HG03521 (cell line): Measurements from ENCODE around the gene SAMD11.
"Not testable (repeated sequence)": the region's sequence is repeated elsewhere in the genome, so short reads cannot be mapped to it uniquely, and the experiment has no call there.

Source experiments
- ATAC-seq: cut with Tn5 transposase; IDR thresholded peaks from one replicate; pipeline ENCODE4 v1.9.1; 2021; ENCODE audit warnings: mild to moderate bottlenecking, moderate library complexity; ENCODE audit not compliant: unreplicated experiment

SAMD11 gene

GRCh38 chr1:923131-923990, at the start of gene SAMD11:
Gene SAMD11, plus strand, starts transcription at chr1:923923. Its CDS starts 509 bp downstream, at chr1:924432.
- ATAC-seq, result no peak

GRCh38 chr1:876428-877208, 47.1 kb upstream of the SAMD11 start:
- ATAC-seq, result not testable (repeated sequence)

- not testable (repeated sequence) for ATAC-seq
Measured at GRCh38 chr1:877209-877986, 46.3 kb upstream of the SAMD11 start.

GRCh38 chr1:880511-880910, 43.2 kb upstream of the SAMD11 start:
- not testable (repeated sequence) for ATAC-seq

GRCh38 chr1:880915-881314, 42.8 kb upstream of the SAMD11 start:
- not testable (repeated sequence) for ATAC-seq

GRCh38 chr1:886311-886710, 37.4 kb upstream of the SAMD11 start:
- ATAC-seq, result no peak

- ATAC-seq, result no peak
Measured at GRCh38 chr1:886760-887159, 37.0 kb upstream of the SAMD11 start.

- no peak for ATAC-seq
Measured at GRCh38 chr1:888297-888696, 35.4 kb upstream of the SAMD11 start.

- ATAC-seq, result not testable (repeated sequence)
Measured at GRCh38 chr1:889774-890173, 33.9 kb upstream of the SAMD11 start.

GRCh38 chr1:890234-890633, 33.5 kb upstream of the SAMD11 start:
- not testable (repeated sequence) for ATAC-seq

- ATAC-seq, result no peak
Measured at GRCh38 chr1:890661-891060, 33.1 kb upstream of the SAMD11 start.

- ATAC-seq, result no peak
Measured at GRCh38 chr1:897226-897625, 26.5 kb upstream of the SAMD11 start.

GRCh38 chr1:897951-898350, 25.8 kb upstream of the SAMD11 start:
- not testable (repeated sequence) for ATAC-seq

- ATAC-seq, result no peak
Measured at GRCh38 chr1:899636-900317, 23.9 kb upstream of the SAMD11 start.

GRCh38 chr1:901108-901859, 22.4 kb upstream of the SAMD11 start:
- ATAC-seq, result no peak

- no peak for ATAC-seq
Measured at GRCh38 chr1:902802-903201, 20.9 kb upstream of the SAMD11 start.

- ATAC-seq, result no peak
Measured at GRCh38 chr1:903305-903704, 20.4 kb upstream of the SAMD11 start.

- ATAC-seq, result no peak
Measured at GRCh38 chr1:903721-904271, 19.9 kb upstream of the SAMD11 start.

- ATAC-seq, result peak; percentile 58
Measured at GRCh38 chr1:904310-904950, 19.3 kb upstream of the SAMD11 start.
